Measurements from ENCODE around the gene CPZ. TPM values are rescaled to one million over a fixed set of nuclear protein-coding genes. Genes with fewer than 3 reads are reported as not detected.

CPZ gene
- polyA plus RNA-seq, 3 donors: not detected

GRCh38 chr4:8553216-8553615 lies 39.3 kb upstream of the CPZ start:
- Histone ChIP-seq H3K4me2 (replicated peaks; ENCODE audit: extremely low read depth, low read length, poor library complexity, severe bottlenecking) (no peak overlapping the region), H3K4me1 (ENCODE audit: control insufficient read depth in 1 of 2, insufficient read depth in 2 of 2, low read length in 2 of 2) (no peaks in the 10 kb centered on the region), H3K4me3 (replicated peaks in 1 of 3; ENCODE audit: low read depth in 2 of 3, low read length in 3 of 3) (no peak overlapping the region), H3K9me3 (replicated peaks in 1 of 2; ENCODE audit: control insufficient read depth in 1 of 2, insufficient read depth in 1 of 2, low read length in 2 of 2) (no peaks in the 10 kb centered on the region), H3K27ac (ENCODE audit: low read depth in 1 of 2, low read length in 2 of 2) (no peak overlapping the region), H3K9ac (ENCODE audit: insufficient read depth, low read length, poor library complexity, severe bottlenecking) (no peak overlapping the region), H3K79me2 (ENCODE audit: insufficient read depth, low read length) (no peaks in the 10 kb centered on the region), H3K27me3 (ENCODE audit: control insufficient read depth in 2 of 2, insufficient read depth in 2 of 2, low read length in 2 of 2) (no peaks in the 10 kb centered on the region), H4K20me1 (ENCODE audit: insufficient read depth, low read length) (no peaks in the 10 kb centered on the region), H3K36me3 (replicated peaks in 1 of 2; ENCODE audit: control insufficient read depth in 1 of 2, insufficient read depth in 2 of 2, low read length in 2 of 2) (no peaks in the 10 kb centered on the region), H2AFZ (ENCODE audit: insufficient read depth, low read depth, low read length, poor library complexity, severe bottlenecking) (no peak overlapping the region)
- no peak for DNase-seq
- Mint-ChIP-seq H3K27ac (no peak overlapping the region), H3K36me3 (no peaks in the 10 kb centered on the region), H3K27me3 (ENCODE audit: low read depth in 3 of 3) (peaks cover 0 to 2% (median 2%) of the 10 kb centered on the region in 3 donors), H3K4me1 (no peaks in the 10 kb centered on the region), H3K9me3 (peaks cover 0 to 2% (median 0%) of the 10 kb centered on the region in 7 donors), H3K4me3 (no peak overlapping the region)
- WGBS (ENCODE audit: insufficient coverage): 87% methylated on average over 7 of the region's 8 CpGs
- TF ChIP-seq CTCF (IDR thresholded peaks at IDR 0.05): no peak
- intact Hi-C loops (cut with micrococcal nuclease): no loop called here

GRCh38 chr4:8553991-8554405 lies 38.6 kb upstream of the CPZ start:
- no peak for DNase-seq
- Mint-ChIP-seq H3K4me3 (no peak overlapping the region), H3K27me3 (ENCODE audit: low read depth in 3 of 3) (peaks cover 0 to 3% (median 2%) of the 10 kb centered on the region in 3 donors), H3K27ac (no peak overlapping the region), H3K4me1 (no peaks in the 10 kb centered on the region), H3K9me3 (peaks cover 0 to 2% (median 0%) of the 10 kb centered on the region in 7 donors), H3K36me3 (no peaks in the 10 kb centered on the region)
- Histone ChIP-seq H3K4me2 (replicated peaks; ENCODE audit: extremely low read depth, low read length, poor library complexity, severe bottlenecking) (no peak overlapping the region), H4K20me1 (ENCODE audit: insufficient read depth, low read length) (no peaks in the 10 kb centered on the region), H3K27me3 (ENCODE audit: control insufficient read depth in 2 of 2, insufficient read depth in 2 of 2, low read length in 2 of 2) (no peaks in the 10 kb centered on the region), H3K4me3 (replicated peaks in 1 of 3; ENCODE audit: low read depth in 2 of 3, low read length in 3 of 3) (no peak overlapping the region), H3K4me1 (ENCODE audit: control insufficient read depth in 1 of 2, insufficient read depth in 2 of 2, low read length in 2 of 2) (no peaks in the 10 kb centered on the region), H3K9me3 (replicated peaks in 1 of 2; ENCODE audit: control insufficient read depth in 1 of 2, insufficient read depth in 1 of 2, low read length in 2 of 2) (no peaks in the 10 kb centered on the region), H2AFZ (ENCODE audit: insufficient read depth, low read depth, low read length, poor library complexity, severe bottlenecking) (no peak overlapping the region), H3K9ac (ENCODE audit: insufficient read depth, low read length, poor library complexity, severe bottlenecking) (no peak overlapping the region), H3K36me3 (replicated peaks in 1 of 2; ENCODE audit: control insufficient read depth in 1 of 2, insufficient read depth in 2 of 2, low read length in 2 of 2) (no peaks in the 10 kb centered on the region), H3K27ac (ENCODE audit: low read depth in 1 of 2, low read length in 2 of 2) (no peak overlapping the region), H3K79me2 (ENCODE audit: insufficient read depth, low read length) (no peaks in the 10 kb centered on the region)
- intact Hi-C loops (cut with micrococcal nuclease): no loop called here
- 83% methylated on average over 6 of the region's 12 CpGs for WGBS (ENCODE audit: insufficient coverage)
- no peak for TF ChIP-seq CTCF (IDR thresholded peaks at IDR 0.05)
